Mammary epithelial cell (primary cell): ENCODE measurements around the gene LRP11.

Experiments
- EZH2 ChIP-seq: IDR thresholded peaks from 2 replicates; pipeline ENCODE4 v1.6.1; 2012; ENCODE audit warnings: low read length, inconsistent platforms, borderline replicate concordance
- TF ChIP-seq, protein P1 (sequence below), 2 donors: IDR thresholded peaks in 1 of 2; conservative IDR thresholded peaks in 1 of 2; 2 replicates each; pipeline ENCODE4 v1.5.1; 2011 to 2012; ENCODE audit warnings: inconsistent platforms in 2 of 2, low read length in 2 of 2, mild to moderate bottlenecking in 2 of 2, control low read depth in 1 of 2, low read depth in 1 of 2; ENCODE audit not compliant: insufficient read depth in 1 of 2; ENCODE audit errors: extremely low read depth in 1 of 2

DNA sequence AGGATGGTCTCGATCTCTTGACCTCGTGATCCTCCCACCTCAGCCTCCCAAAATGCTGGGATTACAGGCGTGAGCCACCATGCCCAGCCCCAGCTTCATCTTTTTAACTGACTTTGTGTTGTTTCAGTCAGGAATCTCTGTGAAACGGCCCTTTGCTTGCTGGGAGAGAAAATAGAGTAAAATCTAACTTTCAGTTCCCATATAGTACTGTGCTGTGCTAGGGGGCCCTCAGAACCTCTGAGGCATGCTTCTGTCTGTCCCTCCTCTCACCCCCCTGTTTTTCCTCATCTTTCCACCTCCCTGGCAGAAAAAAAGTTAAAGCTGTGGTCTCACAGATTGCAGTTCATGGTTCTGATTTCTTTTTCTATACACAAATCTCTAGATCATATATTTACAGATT, 48.4 kb downstream of the LRP11 start:
- no peak for TF ChIP-seq EZH2
- TF ChIP-seq, protein P1, sequence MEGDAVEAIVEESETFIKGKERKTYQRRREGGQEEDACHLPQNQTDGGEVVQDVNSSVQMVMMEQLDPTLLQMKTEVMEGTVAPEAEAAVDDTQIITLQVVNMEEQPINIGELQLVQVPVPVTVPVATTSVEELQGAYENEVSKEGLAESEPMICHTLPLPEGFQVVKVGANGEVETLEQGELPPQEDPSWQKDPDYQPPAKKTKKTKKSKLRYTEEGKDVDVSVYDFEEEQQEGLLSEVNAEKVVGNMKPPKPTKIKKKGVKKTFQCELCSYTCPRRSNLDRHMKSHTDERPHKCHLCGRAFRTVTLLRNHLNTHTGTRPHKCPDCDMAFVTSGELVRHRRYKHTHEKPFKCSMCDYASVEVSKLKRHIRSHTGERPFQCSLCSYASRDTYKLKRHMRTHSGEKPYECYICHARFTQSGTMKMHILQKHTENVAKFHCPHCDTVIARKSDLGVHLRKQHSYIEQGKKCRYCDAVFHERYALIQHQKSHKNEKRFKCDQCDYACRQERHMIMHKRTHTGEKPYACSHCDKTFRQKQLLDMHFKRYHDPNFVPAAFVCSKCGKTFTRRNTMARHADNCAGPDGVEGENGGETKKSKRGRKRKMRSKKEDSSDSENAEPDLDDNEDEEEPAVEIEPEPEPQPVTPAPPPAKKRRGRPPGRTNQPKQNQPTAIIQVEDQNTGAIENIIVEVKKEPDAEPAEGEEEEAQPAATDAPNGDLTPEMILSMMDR (conservative IDR thresholded peaks at IDR 0.05 in 1 of 2, IDR thresholded peaks at IDR 0.05 in 1 of 2; ENCODE audit: extremely low read depth in 1 of 2, insufficient read depth in 1 of 2, low read depth in 1 of 2, low read length in 2 of 2): no peak
